GM18520 (cell line): Measurements from ENCODE around the gene NDC80.

Experiments
- ATAC-seq: cut with Tn5 transposase; IDR thresholded peaks from one replicate; pipeline ENCODE4 v1.9.1; 2021; ENCODE audit not compliant: unreplicated experiment

NDC80 gene

DNA sequence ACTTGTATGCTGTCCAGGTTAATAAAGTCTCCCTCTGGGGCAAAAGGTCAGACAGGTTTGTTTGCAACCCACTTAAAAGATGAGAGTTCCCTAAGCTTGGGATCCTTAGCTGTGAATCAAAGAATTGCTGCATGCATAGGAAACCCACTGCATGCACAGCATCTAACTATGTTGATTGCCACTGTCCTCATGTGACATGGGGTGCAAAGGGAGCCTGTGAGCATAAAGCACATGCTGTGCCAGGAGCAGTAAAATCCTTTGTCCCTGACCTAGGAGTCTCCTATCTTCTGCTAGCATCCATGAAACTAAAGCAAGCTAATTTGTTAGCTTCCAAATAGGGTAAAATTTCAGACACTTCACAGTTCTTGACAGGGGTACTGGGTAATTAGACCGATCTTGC is 13.8 kb upstream of the NDC80 start:
- ATAC-seq, result no peak

DNA sequence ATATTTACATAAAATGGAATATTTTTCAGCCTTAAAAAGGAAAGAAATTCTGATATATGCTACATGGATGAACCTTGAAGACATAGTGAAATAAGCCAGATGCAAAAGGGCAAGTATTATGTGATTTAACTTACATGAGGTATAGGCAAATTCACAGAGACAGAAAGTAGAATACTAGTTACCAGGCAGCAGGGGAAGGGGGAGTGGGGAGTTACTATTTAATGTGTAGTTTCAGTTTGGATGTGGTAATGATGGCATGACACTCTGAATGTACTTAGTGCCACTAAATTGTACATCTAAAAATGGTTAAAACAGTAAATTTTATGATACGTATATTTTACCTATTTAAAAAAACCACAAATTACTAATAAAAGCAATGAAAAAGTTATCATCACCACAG is 12.1 kb upstream of the NDC80 start:
- ATAC-seq, result no peak

DNA sequence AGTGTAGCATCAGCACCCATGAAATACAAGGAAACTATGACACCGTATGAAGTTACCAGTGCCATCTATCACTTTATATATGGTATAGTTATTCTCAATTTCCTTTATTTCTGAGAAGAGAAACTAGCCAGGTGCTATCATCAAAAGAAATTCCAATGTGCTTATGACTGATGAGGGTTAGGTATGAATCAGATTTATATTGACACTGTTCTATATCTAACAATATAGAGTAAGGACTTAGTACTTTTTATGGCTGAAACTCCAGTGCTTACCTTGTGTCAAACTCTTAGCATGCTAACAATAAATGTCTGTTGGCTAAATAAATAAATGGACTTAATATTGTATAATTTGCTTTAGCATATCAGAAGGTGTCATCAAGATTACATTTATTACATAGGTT is 7.0 kb upstream of the NDC80 start:
- no peak for ATAC-seq

DNA sequence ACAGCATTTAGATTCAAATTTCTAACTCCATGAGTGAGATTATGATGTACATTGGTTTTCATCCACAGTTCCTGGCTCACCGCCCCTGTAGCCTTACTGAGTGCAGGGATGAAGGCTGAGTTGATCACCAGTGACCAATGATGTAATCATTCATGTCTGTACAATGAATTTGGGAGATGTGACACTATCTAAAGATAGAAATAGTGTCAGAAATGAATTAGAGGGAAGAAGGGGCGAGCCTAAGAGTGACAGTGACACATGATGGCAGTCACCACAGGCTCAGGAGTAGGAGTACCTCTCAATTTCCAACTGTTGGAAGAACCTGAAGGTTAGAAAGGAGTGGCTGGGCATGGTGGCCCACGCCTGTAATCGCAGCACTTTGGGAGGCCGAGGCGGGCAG is 3.2 kb upstream of the NDC80 start:
- no peak for ATAC-seq

DNA sequence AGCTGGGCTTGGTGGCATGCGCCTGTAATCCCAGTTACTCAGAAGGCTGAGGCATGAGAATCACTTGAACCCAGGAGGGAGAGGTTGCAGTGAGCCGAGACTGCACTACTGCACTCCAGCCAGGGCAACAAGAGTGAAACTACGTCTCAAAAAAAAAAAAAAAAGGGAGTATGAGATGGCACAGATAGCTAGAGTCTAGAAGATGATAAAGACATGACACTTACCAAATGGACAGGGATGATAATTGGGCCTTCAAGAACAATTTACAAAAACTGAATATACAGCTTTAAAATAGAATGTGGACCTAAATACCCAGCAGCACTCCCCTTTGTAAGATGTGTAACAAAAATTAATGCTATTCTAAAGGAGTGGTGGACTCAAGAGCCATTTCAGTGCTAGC is 2.8 kb upstream of the NDC80 start:
- no peak for ATAC-seq

GRCh38 chr18:2569338-2570207 is 1.8 kb upstream of the NDC80 start:
- no peak for ATAC-seq

- no peak for ATAC-seq
Observed at GRCh38 chr18:2570772-2571199, 571 bp upstream of the NDC80 start.

DNA sequence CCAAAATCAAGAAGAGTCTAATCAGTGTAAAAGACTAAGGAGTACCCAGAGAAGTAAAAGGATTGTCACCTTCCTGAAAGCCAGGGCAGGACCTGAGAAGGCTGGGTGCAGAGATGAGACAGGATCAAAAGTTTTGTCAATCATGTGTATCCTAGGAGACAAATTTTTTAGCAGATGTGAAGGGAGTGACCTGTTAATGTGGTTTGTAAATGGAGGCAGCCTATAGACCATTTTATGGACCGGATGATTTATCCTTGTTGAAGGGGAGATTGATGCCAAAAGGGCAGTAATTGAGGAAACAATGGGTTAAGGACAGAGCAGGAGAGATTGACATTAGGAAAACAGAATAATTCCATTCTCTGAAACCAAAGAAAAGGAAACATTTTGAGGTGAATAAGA is 813 bp downstream of the NDC80 start:
- no peak for ATAC-seq

GRCh38 chr18:2572892-2573291 is 1.5 kb downstream of the NDC80 start:
- no peak for ATAC-seq

DNA sequence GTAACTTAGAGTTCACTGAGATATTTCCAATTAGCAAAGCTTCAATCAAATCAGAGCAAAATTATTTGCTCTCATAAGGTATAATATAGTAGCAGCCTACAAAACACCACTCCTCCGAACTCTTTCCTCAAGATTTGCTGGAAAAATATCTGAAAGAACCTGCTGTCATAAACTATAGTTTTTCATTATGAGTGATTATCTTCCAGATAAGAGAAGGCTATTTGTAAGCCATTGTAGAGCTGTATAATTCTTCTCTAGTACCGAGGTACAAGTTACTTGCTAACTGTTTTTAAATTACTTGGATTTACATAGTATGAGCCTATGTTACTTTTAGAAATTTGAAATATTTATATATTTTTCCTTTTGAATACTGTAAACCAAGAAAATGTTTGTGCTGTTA is 2.1 kb downstream of the NDC80 start:
- no peak for ATAC-seq

GRCh38 chr18:2587788-2588187 is 16.4 kb downstream of the NDC80 start:
- no peak for ATAC-seq

DNA sequence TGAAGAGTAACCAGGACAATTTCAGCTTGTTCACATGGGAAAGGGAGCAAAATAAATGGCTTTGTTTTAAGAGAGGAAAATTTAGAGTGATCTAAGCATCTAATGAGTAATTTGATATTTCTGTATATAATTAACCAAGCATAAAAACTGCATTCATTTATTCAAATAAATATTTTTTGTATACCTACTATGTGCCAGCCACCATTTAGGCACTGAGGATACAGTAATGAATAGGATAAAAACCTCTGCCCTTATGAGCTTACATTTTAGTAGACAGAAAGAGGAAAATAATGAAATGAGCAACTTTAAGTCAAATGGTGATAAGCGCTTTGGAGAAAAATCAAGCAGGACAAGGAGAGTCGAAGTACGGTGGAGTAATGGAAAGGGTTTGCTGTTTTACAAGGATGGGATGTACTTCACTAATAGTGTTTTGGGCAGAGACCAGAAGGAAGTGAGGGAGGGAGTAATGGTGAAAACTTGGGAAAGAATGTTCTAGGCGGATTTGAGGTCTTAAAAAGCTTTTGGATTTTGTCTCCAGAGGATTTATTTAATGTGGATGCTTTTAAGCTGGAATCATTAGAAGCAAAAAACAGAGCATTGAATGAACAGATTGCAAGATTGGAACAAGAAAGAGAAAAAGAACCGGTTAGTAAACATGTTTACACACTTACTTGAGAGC is 17.4 kb downstream of the NDC80 start:
- no peak for ATAC-seq

GRCh38 chr18:2589345-2590068 is 18.1 kb downstream of the NDC80 start:
- ATAC-seq, result no peak

GRCh38 chr18:2590303-2590702 is 18.9 kb downstream of the NDC80 start:
- ATAC-seq, result no peak

GRCh38 chr18:2597639-2598038 is 26.3 kb downstream of the NDC80 start:
- no peak for ATAC-seq

DNA sequence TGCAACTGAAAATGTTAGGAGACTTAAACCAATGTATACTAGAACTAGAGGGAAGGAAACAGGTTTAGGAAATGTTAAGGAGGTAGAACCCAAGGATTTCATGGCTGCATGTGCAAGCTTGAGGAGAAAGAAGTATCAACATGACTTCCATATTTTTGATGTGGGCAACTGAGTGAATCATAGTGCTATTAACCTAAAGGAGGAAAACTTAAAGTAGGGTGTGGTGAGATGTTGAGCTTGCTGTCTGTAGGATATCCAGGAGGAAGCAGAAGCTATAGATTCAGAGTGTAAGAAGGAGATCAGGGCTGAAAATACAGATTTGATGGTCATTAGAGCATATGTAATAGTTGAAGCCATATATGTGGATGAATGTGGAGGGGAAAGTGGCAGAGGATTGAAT is 31.5 kb downstream of the NDC80 start:
- no peak for ATAC-seq

DNA sequence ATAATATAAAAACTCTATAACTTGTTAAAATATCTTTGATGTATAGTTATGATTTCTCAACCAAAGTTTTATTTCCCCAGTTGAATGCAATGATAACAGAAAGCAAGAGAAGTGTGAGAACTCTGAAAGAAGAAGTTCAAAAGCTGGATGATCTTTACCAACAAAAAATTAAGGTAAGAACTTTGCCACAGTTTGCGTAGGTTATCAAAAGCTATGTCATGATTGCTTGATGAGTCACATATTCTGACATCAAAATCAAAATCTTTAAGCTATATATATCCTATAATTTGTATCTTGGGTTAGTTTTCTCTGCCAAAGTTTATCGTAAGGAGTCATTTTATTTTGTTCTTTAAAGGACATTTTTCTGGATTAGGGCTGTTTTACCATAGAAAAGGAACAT is 35.0 kb downstream of the NDC80 start:
- no peak for ATAC-seq

- ATAC-seq, result no peak
Observed at GRCh38 chr18:2609604-2610003, 38.2 kb downstream of the NDC80 start.

GRCh38 chr18:2610549-2610948 is 39.2 kb downstream of the NDC80 start:
- ATAC-seq, result no peak

DNA sequence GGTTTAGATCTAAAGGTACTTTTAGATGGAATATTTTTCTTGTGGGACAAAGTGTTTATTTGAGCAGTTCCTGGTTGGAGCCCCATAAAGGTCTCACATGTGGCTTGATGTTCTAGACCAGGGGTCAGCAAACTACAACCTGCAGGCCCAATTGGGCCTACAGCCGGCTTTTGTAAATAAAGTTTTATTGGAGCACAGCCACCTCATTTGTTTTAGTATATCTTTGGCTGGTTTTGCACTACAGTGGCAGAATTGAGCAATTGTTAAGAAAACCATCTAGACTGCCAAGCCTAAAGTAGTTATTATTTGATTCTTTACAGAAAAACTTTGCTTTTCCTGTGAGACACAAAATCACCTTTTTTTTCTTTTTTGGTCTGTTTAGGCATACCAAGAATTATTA is 41.6 kb downstream of the NDC80 start:
- no peak for ATAC-seq

- ATAC-seq, result no peak
Observed at GRCh38 chr18:2617401-2617998, 46.1 kb downstream of the NDC80 start.
